GM21619 (cell line): ENCODE data around the gene RPP30.
"Not testable (repeated sequence)": the region's sequence is repeated elsewhere in the genome, so short reads cannot be mapped to it uniquely, and the experiment has no call there.

Experiments used
- ATAC-seq: cut with Tn5 transposase; IDR thresholded peaks from one replicate; pipeline ENCODE4 v1.9.1; 2021; ENCODE audit not compliant: unreplicated experiment

The RPP30 gene

DNA sequence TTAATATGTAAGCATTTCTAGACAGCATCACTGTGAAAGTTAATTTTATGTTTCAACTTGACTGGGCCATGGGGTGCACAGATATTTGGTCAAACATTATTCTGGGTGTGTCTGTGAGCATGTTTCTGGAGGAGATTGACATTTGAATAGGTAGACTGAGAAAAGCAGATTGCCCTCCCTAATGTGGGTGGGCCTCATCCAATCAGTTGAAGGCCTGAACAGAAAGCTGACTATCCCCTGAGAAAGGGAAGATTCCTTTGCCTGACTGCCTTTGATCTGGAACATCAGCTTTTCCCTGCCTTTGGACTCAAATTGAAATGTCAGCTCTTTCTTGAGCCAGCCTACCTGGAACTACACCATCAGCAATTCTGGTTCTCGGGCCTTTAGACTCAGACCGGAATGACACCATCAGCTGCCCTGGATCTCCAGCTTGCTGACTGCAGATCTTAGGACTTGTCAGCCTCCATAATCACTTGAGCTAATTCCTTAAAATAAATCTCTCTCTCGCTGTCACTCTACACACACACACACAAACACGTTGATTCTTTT, 5.7 kb upstream of the RPP30 start:
- ATAC-seq = no peak

- peak; percentile 49 for ATAC-seq
Measured at GRCh38 chr10:90871279-90871765, 452 bp upstream of the RPP30 start.

DNA sequence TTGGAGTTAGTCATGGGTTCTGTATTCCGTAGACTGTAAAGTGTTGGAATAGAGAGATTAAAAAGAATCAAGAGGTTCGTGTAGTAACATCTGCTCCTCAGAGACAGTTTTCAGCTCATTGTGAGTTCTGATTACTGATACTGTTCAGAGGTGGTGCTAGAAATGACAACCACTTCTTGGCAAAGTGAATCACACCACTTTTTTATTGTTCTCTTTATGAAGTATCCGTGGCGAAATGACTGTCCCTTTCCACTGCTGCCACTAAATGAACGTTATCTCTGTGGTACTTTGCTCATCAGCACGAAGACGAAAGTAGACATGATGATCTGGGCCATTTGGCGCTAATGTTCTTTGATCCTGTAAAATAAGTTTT, 860 bp downstream of the RPP30 start:
- no peak for ATAC-seq

GRCh38 chr10:90879062-90879461, 7.3 kb downstream of the RPP30 start:
- no peak for ATAC-seq

- not testable (repeated sequence) for ATAC-seq
Measured at GRCh38 chr10:90880059-90880719, 8.4 kb downstream of the RPP30 start.

DNA sequence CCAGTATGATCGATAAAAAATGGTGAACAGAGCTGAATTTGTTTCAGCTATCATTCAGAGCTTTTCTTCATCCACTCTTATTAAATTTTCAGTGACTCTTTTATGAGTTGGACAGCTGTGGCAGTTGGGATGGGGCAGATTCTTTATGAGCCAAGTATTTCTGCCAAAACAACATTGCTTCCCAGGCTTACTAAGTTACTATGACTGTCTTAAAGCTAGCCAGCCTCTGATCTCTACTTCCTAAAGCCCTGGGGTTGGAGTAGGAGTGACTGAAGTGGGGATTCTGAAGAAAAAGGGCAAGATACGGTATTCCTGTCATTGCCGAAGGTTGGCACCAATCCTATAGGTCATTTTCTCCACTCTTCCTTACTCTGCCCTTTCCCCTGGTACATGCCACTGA, 12.7 kb downstream of the RPP30 start:
- ATAC-seq = no peak

DNA sequence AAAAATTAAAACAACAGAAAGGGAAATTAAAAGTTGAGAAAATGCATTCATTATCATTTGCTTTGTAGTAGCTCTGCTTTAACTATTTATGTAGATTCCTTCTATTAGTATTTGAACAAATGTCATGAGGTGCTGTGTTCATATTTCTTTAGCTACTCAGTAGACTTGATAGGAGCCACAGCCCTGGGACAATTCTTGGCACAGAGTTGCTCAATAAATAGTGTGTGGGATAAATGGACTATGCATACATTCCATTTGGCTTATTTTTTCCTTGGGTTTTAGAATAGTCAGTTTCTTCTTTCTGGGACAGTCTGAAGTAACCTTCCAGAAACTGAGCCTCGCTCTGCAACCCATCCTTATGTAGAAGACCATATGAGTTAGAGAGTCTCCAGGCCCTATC, 13.4 kb downstream of the RPP30 start:
- ATAC-seq = no peak

DNA sequence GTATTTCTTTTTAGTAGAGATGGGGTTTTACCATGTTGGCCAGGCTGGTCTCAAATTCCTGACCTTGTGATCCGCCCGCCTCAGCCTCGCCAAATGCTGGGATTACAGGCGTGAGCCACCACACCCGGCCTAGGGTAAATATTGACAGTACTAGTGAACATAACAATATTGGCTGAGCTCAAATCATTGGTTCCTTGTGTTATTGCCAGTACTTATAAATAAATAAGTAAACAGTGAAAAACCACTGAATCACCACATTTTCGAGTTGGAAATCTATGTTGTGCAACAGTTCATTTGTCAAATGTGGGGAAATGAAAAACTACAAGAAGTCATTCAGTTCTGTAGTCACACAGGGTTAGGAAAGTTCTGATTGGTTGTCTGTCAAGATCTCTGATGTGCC, 15.8 kb downstream of the RPP30 start:
- no peak for ATAC-seq

DNA sequence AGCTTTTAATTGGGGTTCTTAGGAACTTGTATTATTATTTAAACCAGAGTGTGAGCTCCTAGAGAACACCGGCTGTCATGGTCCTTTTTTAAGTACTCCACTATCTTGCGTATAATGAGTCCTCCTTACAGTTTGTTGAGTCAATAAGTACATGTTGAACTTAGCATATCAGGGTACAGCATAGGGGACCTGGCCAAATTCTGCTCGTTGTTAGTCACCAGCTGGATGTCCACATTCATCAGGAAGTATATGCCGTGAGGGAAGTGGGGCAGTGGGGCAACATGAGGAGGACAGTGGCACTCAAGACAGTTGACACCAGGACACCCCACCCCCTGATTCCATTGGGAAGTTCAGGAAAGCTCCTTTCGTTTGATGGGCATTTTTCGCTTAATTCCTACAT, 16.6 kb downstream of the RPP30 start:
- no peak for ATAC-seq

GRCh38 chr10:90889636-90890035, 17.9 kb downstream of the RPP30 start:
- no peak for ATAC-seq

DNA sequence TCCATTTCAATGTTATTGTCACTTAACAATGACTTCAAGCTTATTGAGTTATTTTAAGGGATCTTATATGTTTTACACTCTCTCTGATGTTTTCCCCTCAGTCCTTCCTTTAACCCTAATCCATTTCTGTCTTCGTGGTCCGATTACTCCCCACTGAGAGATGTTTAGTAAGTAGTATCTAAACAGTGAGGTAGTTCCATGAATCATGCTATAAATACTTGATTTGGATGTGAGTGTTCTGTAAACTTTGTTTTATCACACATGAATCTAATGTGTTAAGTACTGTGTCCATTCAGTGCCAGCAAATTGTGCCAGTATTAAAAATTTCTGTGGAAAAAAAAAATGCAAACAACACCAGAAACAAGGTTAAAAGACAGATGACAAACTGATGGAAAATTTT, 18.6 kb downstream of the RPP30 start:
- ATAC-seq = no peak

DNA sequence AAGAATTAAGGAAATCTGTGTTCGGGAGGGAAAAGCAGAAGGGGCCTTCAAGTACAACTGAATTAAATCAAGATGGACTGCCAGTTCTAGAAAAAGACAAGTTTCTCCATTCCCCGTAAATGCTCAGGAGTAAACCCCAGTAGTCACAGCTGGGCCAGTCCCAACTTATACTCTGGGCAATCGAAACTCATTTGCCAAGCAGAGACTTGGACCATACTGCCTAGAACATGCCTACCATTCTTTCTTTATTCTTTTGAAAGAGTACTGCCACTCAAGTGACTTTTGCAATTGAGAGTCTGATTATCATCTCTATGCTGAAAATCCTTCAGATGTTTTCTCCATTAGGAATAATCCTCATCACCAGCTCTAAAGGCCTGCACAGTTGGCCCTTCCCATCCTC, 21.4 kb downstream of the RPP30 start:
- no peak for ATAC-seq

GRCh38 chr10:90896916-90897315, 25.1 kb downstream of the RPP30 start:
- ATAC-seq = not testable (repeated sequence)

DNA sequence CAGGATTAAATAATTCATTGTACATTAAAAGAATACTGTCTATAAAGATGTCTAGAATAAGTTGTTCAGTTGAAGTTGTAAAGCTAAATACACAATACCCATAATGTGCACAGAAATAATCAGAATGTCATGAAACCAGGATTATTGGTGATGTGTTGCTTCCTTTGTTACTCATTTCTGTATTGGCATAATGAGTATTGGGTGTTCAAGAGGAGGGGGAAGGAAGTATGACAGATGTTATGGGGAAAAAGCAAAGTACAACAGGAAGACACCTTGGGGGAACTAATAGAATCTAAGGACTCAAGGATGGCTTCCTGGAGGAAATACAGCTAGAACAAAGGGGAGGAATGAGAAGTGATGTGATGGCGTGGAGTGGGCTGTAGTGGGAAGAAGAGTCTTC, 34.2 kb downstream of the RPP30 start:
- ATAC-seq = no peak

DNA sequence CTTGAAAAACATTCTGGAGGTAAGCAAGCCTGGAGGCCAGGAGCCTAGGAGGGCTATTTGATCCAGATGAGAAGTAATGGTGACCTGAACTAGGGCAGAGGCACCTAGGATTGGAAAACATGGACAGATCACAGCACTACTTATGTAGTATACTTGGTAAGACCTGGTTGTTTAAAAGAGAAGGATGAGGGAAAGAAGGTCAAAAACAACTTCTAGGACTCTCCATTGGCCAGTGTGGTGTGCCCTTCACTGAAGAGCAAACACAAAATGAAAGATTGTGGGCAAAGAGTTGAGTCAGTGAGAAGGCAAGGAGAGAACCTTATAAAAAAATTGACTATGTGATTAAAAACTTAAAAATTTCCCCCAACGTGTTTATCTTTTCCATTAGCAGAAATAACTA, 34.8 kb downstream of the RPP30 start:
- ATAC-seq = no peak

DNA sequence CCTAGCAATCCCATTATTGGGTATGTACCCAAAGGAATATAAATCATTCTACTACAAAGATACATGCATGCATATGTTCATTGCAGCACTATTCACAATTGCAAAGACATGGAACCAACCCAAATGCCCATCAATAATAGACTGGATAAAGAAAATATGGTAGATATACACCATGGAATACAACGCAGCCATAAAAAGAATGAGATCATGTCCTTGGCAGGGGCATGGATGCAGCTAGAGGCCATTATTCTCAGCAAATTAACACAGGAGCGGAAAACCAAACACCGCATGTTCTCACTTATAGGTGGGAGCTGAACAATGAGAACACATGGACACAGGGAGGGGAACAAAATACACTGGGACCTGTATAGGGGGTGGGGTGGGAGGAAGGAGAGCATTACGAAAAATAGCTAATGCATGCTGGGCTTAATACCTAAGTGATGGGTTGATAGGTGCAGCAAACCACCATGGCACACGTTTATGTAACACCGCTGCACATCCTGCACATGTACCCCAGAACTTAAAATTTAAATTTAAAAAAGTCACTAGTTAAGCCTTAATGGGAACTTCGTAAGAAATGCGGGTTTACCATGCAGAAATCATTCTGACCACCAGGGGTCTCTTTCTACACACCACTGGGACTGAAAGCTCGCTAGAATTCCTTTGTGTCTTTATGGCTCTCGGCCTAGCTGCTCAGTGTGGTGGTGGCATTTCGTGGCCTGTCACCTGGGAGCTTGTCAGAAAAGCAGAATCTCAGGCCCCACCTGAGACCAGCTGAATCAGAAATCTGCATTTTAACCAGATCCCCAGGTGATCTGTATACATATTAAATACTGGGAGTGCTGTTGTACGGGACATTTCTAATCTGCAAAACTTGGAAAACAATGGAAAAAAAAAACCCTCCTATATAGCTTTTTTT, 39.6 kb downstream of the RPP30 start:
- peak; percentile 91 for ATAC-seq

DNA sequence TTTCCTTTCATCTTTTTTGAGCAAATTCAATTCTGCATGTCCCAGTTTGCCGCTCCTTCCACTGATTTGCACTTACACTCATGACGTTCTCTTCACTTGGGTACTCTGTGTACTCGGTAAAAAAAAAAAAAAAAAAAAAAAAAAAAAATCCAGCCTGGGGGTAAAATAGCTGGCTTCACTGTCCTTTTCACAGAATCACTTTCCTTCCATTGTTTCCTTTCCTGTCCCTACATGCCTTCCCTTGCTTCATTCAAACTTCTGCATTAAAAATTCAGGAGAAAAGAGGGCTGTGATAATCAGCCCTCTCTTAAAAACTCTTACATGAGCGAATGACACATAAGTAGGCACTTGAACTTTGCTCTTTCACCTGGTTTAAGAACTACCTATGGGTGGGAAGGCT, 40.4 kb downstream of the RPP30 start:
- ATAC-seq = no peak

- ATAC-seq = no peak
Measured at GRCh38 chr10:90912854-90913479, 41.2 kb downstream of the RPP30 start.

GRCh38 chr10:90913774-90914420, 42.1 kb downstream of the RPP30 start:
- no peak for ATAC-seq

DNA sequence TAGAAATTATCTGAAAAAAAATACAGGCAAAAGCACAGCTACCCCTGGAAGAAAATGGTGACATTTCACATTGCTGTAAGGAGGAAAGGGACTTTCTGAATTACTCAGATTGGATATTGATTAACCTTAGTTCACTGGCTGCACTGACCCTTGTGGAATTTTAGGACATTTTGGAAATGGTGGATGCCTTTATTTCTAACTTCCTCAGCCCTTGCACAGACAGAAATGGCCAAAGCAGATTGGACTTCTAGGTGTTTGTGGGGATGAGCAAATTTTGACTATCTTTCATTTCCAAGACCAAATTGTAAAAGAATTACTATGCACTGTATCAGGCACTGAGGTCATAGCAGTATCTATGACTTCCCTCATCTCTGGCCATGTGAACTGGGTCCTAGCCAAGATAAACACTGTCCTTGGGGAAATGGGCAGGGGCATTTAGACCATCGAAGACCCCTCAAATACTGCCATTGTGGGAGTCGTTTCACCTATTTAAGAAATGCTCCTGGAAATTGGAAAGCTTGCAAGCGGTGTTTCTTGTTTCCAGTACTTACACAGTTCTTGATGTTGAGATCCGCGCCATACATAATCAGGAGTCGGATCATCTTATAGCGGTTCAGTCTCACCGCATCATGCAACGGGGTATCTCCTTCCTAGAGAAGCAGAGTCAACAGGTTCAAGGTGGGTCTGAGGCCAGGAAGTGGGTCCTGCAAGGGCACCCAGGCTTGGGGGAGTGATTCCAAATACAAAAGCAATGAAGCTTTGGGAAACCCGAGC, 43.4 kb downstream of the RPP30 start:
- ATAC-seq = no peak
